GM21367 (cell line): ENCODE data around the gene SOX13.

ENCODE experiments used
- ATAC-seq: cut with Tn5 transposase; IDR thresholded peaks from one replicate; pipeline ENCODE4 v1.9.1; 2021; ENCODE audit not compliant: unreplicated experiment

SOX13 gene

GRCh38 chr1:204130178-204130577, 57.3 kb downstream of the SOX13 start:
- no peak for ATAC-seq

GRCh38 chr1:204130981-204131892, 58.3 kb downstream of the SOX13 start:
- ATAC-seq: no peak

DNA sequence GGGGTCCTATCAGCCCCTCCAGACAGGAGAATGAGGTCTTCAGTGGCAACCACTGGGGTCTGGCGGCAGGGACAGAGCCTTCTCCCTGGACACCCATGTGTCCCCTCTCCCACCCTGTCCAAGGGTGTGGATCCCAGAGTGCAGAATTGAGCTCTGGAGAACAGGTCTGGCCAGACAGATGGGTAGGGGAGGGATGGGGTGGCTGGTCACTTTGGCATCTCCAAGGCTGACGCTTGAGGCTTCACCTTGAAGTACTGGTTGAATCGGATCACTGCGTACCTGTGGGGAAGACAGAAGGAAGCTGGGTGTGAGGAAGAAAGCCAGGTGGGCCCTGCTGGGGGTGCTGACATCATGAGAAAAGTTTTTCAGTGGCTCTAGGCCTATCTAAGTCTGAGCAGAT, 59.1 kb downstream of the SOX13 start:
- ATAC-seq: no peak

DNA sequence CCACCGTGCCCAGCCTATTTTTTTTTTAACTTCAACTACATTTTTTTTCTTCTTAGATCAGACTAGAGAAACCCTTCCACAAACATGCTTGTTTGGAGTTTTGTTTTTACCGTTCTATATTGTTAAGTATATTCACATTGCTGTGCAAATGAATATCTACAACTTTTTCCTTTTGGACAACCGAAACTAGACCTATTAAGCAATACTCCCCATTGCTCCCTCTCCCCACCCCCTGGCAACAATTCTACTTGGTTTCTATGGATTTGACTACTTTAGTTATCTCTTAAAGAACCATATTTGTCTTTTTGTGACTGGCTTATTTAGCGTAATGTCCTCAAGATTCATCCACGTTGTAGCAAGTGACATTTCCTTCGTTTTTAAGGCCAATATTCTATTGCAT, 59.8 kb downstream of the SOX13 start:
- ATAC-seq: no peak

GRCh38 chr1:204134103-204134502, 61.2 kb downstream of the SOX13 start:
- ATAC-seq: no peak

- ATAC-seq: no peak
Measured at GRCh38 chr1:204136814-204137213, 63.9 kb downstream of the SOX13 start.

DNA sequence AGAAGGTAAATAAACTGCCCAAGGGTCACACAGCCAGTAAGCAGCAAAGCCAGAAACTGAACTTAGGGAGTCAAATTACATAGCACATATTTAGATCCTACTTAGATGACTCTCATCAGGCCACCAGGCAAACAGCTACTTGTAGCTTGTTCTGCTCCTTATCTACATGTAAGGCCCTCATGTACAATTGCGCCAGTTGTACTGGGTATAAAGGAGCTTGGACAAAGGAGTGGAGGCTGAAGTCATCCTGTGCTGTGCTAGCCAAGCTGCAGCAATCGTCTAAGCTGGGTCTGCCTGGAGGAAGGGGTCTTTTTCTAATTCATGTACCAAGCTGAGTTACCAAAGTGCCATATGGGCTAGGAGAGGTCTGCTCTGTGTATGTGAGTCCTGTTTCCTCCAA, 66.2 kb downstream of the SOX13 start:
- ATAC-seq: no peak

- no peak for ATAC-seq
Measured at GRCh38 chr1:204139952-204140351, 67.0 kb downstream of the SOX13 start.

- ATAC-seq: no peak
Measured at GRCh38 chr1:204141131-204141530, 68.2 kb downstream of the SOX13 start.

DNA sequence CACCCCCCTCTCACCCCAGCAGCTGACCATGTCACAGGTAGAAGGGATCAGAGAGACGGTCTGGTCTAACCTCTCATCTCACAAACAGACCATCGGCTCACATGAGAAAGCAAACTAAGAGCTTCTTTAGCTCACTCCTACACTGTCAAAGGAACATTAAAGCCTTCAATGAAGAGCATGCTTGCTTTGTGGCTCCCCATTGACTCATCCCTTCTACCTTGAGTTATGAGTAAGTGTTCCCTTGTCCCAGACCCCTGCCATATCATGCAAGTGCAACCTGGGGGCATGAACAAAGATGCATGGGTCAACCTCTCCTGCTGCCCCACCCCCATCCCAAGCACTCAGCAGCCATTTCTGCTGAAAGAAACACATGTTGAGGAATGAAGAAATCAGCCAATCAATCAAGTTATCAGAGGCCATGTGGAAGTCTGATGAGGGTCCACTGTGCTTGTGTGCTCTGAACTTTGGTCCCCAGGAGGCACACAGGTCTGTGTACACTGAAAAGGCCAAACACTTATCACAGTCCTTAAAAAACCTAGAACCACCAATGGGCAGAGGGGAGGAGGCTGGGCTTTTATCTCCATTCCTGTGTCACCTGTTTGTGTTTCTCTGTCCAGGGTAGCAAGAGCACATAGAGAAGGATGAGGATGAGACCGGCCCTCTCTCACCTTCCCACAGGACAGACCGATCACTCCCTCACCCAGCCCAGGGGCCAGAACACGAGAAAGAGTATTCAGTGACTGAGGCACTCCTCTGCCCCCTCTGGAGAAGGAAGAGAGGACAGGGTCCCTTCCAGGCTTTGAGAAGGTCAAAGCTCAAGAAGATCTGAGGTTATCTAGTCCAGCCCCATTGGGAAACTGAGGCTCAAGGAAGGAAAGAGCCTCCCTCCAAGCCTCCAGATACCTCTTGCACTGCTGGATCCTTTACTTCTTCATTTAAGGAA, 69.4 kb downstream of the SOX13 start:
- ATAC-seq: no peak

DNA sequence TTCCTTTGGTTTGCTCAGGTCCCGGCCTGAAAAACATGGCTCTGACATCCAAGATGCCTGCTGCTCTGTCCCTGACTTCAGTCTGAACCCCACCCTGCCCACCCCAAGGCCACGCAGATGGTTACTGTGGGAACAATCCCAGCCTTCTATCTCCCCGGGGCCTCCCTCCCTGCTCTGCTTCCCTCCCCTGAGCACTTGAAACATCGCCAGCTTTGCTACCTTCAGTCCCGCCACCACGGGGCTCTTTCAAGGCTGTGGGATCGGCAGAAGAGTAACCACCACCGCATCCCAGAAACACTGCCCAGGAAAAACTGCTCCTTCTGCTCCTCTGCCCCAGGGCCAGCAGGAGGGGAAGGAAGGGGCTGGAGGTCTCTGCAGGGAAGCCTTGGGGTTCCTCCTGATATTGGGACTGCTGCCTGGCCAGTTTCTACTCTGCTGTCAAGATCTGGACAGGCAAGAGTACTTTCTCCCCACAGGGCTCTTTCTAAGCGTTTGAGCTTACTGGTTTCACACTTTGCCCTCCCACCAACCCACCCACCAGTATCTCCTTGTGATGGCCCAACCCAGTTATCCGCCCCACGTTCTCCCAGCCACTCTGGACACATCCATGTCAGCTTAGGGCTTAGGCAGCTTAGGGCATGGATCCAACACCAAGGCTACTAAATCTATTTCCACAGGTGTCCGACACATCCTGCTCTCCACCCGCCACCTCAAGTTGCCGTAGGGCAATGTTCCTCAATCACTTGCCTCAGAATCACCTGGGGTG, 70.5 kb downstream of the SOX13 start:
- no peak for ATAC-seq

DNA sequence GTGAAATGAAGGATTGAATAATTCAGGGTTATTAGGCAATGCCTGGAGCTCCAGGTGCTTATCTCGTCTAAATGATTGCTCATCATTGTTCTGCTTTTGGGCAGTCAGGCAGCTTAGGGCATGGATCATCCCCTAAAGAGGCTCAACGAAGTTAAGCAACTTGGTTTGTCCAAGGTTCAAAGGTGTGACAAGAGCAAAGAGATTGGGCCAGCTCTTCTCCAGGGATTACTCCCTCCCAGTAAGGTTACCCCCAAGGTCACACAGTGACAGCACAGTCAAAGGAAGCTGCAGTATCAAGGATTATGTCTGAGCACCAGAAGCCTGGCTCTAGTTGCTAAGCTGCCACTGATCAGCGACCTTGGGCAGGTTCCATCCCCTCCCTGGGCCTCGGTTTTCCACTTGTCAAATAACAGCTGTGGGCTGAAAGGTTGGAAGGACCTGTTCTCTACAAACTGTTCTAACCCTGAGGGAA, 72.2 kb downstream of the SOX13 start:
- no peak for ATAC-seq

DNA sequence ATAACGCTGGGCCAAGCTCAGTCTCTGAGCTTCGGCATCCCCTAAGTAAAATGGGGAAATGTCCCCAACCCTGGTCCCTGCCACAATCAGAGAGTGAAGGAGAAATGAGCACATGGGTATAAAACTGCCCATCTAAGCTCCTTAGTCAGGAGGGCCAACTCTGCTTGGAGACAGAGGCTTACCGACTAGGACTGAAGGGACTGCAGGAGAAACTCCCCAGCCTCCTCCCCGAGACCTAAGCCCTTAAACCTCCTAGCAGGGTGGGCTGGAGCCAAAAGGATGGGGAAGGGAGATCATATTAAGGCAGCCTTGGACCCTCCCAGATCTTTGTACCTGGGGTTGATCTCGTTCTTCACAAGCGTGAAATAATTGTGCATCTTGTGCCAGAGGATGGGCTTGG, 73.4 kb downstream of the SOX13 start:
- ATAC-seq: no peak

DNA sequence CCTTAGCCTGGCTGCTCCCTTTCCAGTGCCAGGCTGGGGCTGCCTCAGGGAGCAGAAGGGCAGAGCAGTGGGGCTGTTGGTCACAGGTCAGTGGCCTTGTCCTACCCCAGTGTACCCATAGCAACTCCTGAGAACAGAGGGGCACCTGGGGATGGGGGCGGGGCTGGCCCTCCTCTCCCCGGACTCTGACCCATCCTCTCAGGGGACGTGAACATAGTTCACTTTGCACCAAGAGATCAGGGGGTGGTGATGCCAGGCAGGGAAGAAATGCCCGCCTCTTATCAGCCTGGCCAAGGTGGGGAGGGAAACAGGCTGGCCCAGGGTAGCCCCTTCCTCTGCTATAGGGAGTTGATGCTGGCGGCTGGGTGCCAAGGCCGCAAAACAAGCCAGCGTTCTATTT, 74.0 kb downstream of the SOX13 start:
- ATAC-seq: no peak

GRCh38 chr1:204147406-204148383, 74.8 kb downstream of the SOX13 start:
- no peak for ATAC-seq

GRCh38 chr1:204149107-204149506, 76.2 kb downstream of the SOX13 start:
- no peak for ATAC-seq

GRCh38 chr1:204149635-204150565, 77.0 kb downstream of the SOX13 start:
- no peak for ATAC-seq

- no peak for ATAC-seq
Measured at GRCh38 chr1:204150702-204151551, 78.0 kb downstream of the SOX13 start.
